Neuronal stem cell (in vitro differentiated cells): ENCODE data around the gene SCAMP2.

Experiments used
- DNase-seq: peaks from one replicate; pipeline ENCODE4 v3.0.0-alpha.2; 2013; ENCODE audit warnings: low spot score
- H2AFZ ChIP-seq: one replicate; pipeline ENCODE4 v1.6.1; 2013; ENCODE audit warnings: mild to moderate bottlenecking, low read length, inconsistent platforms
- H2AK5ac ChIP-seq: 2 replicates; pipeline ENCODE4 v1.6.1; 2013; ENCODE audit warnings: low read depth, mild to moderate bottlenecking, inconsistent platforms, low read length, moderate library complexity, mixed read lengths
- H2BK120ac ChIP-seq: 2 replicates; pipeline ENCODE4 v1.6.1; 2013; ENCODE audit warnings: low read depth, mild to moderate bottlenecking, inconsistent platforms, low read length, moderate library complexity, mixed read lengths
- H2BK12ac ChIP-seq: one replicate; pipeline ENCODE4 v1.6.1; 2013; ENCODE audit warnings: low read length, inconsistent platforms
- H2BK15ac ChIP-seq: 2 replicates; pipeline ENCODE4 v1.6.1; 2013; ENCODE audit warnings: mild to moderate bottlenecking, low read length, inconsistent platforms, mixed read lengths
- H2BK5ac ChIP-seq: one replicate; pipeline ENCODE4 v1.6.1; 2013; ENCODE audit warnings: inconsistent platforms, mild to moderate bottlenecking, low read length, moderate library complexity
- H3K14ac ChIP-seq: one replicate; pipeline ENCODE4 v1.6.1; 2013; ENCODE audit warnings: low read length, inconsistent platforms
- H3K18ac ChIP-seq: 2 replicates; pipeline ENCODE4 v1.6.1; 2013; ENCODE audit warnings: low read length, inconsistent platforms
- H3K23ac ChIP-seq: 2 replicates; pipeline ENCODE4 v1.6.1; 2013; ENCODE audit warnings: low read depth, mild to moderate bottlenecking, mixed read lengths, low read length, inconsistent platforms; ENCODE audit not compliant: poor library complexity
- H3K27ac ChIP-seq: replicated peaks from 3 replicates; pipeline ENCODE4 v1.5.1; 2013; ENCODE audit warnings: low read length, inconsistent platforms
- H3K27me3 ChIP-seq, 3 experiments: 2 replicates each; pipeline ENCODE4 v1.6.1; 2013; ENCODE audit warnings: low read length in 3 of 3, mild to moderate bottlenecking in 2 of 3, inconsistent platforms in 1 of 3, low read depth in 1 of 3, mixed read lengths in 1 of 3, moderate library complexity in 1 of 3; ENCODE audit not compliant: control insufficient read depth in 3 of 3, insufficient read depth in 3 of 3
- H3K36me3 ChIP-seq, 2 donors: replicated peaks in 1 of 2; 2 replicates each; pipeline ENCODE4 v1.6.1; 2013; ENCODE audit warnings: low read length in 2 of 2; ENCODE audit not compliant: control insufficient read depth in 2 of 2, insufficient read depth in 2 of 2
- H3K4ac ChIP-seq: 2 replicates; pipeline ENCODE4 v1.6.1; 2013; ENCODE audit warnings: inconsistent platforms, mild to moderate bottlenecking, low read length, moderate library complexity
- H3K4me1 ChIP-seq, 2 donors: 1 replicate in 1 of 2; 2 replicates in 1 of 2; pipeline ENCODE4 v1.6.1; 2013; ENCODE audit warnings: low read length in 2 of 2, low read depth in 1 of 2; ENCODE audit not compliant: control insufficient read depth in 2 of 2, insufficient read depth in 1 of 2
- H3K4me2 ChIP-seq: one replicate; pipeline ENCODE4 v1.6.1; 2013; ENCODE audit warnings: mild to moderate bottlenecking, low read length, inconsistent platforms; ENCODE audit not compliant: insufficient read depth, poor library complexity, severe bottlenecking
- H3K4me3 ChIP-seq, 2 donors: 2 replicates each; pipeline ENCODE4 v1.5.1; 2013; ENCODE audit warnings: low read length in 2 of 2, mild to moderate bottlenecking in 2 of 2, inconsistent platforms in 1 of 2, moderate library complexity in 1 of 2
- H3K79me1 ChIP-seq: one replicate; pipeline ENCODE4 v1.6.1; 2013; ENCODE audit warnings: low read depth, mild to moderate bottlenecking, inconsistent platforms, low read length, moderate library complexity
- H3K9ac ChIP-seq: one replicate; pipeline ENCODE4 v1.6.1; 2013; ENCODE audit warnings: mild to moderate bottlenecking, low read depth, low read length, inconsistent platforms; ENCODE audit not compliant: poor library complexity
- H3K9me3 ChIP-seq, 2 donors: replicated peaks in 1 of 2; 2 replicates each; pipeline versions ENCODE3 to v1.6.1; 2013; ENCODE audit warnings: low read length in 2 of 2, mild to moderate bottlenecking in 2 of 2, inconsistent platforms in 1 of 2, low read depth in 1 of 2, mixed read lengths in 1 of 2, moderate library complexity in 1 of 2; ENCODE audit not compliant: control insufficient read depth in 2 of 2, insufficient read depth in 1 of 2
- H4K8ac ChIP-seq: one replicate; pipeline ENCODE4 v1.6.1; 2013; ENCODE audit warnings: low read depth, mild to moderate bottlenecking, inconsistent platforms, low read length, moderate library complexity
- H4K91ac ChIP-seq: one replicate; pipeline ENCODE4 v1.6.1; 2013; ENCODE audit warnings: low read length, low read depth, mild to moderate bottlenecking, inconsistent platforms; ENCODE audit not compliant: poor library complexity
- WGBS, 2 donors: extraction: QIAGEN DNeasy Blood & Tissue Kit; methylation state at CpG; one replicate each; pipeline ENCODE4 v1.1.7; 2013; ENCODE audit warnings: missing lambda C conversion rate in 2 of 2, mixed read lengths in 1 of 2; ENCODE audit not compliant: insufficient read length in 2 of 2, insufficient replicate concordance in 1 of 2; ENCODE audit errors: extremely low coverage in 2 of 2; 5-methylcytosine and 5-hydroxymethylcytosine counted together

The SCAMP2 gene

GRCh38 chr15:74850393-74850792, 22.8 kb downstream of the SCAMP2 start:
- H3K4me3 ChIP-seq: no peak overlapping the region
- no peak overlapping the region for H3K4me2 ChIP-seq
- no peak overlapping the region for H3K23ac ChIP-seq
- H2BK120ac ChIP-seq: no peak overlapping the region
- H3K9me3 ChIP-seq: no peaks in the 10 kb centered on the region
- no peak overlapping the region for H3K4ac ChIP-seq
- no peak overlapping the region for H3K9ac ChIP-seq
- no peak overlapping the region for H4K8ac ChIP-seq
- peaks cover 45 to 79% of the 10 kb centered on the region in 2 donors for H3K36me3 ChIP-seq
- no peaks in the 10 kb centered on the region for H3K4me1 ChIP-seq
- no peaks in the 10 kb centered on the region for H3K79me1 ChIP-seq
- no peak overlapping the region for H2AK5ac ChIP-seq
- no peak overlapping the region for H2BK15ac ChIP-seq
- no peak overlapping the region for H3K27ac ChIP-seq
- H3K14ac ChIP-seq: no peak overlapping the region
- no peak overlapping the region for H4K91ac ChIP-seq
- no peak overlapping the region for H2AFZ ChIP-seq
- H3K27me3 ChIP-seq: no peaks in the 10 kb centered on the region
- no peak overlapping the region for H2BK12ac ChIP-seq
- no peak overlapping the region for H3K18ac ChIP-seq
- no peak for DNase-seq
- no CpG with 5 or more reads among the region's 4 CpGs for WGBS, 2 donors
- H2BK5ac ChIP-seq: no peak overlapping the region

- Histone ChIP-seq H3K9ac (no peak overlapping the region), H2BK5ac (no peak overlapping the region), H3K27ac (no peak overlapping the region), H3K4me3 (no peak overlapping the region), H3K9me3 (no peaks in the 10 kb centered on the region), H3K79me1 (no peaks in the 10 kb centered on the region), H3K18ac (no peak overlapping the region), H3K14ac (no peak overlapping the region), H3K27me3 (no peaks in the 10 kb centered on the region), H3K4me2 (no peak overlapping the region), H2AFZ (no peak overlapping the region), H3K36me3 (peaks cover 39 to 73% of the 10 kb centered on the region in 2 donors), H2BK15ac (no peak overlapping the region), H3K23ac (no peak overlapping the region), H3K4me1 (peaks cover 6 to 9% of the 10 kb centered on the region in 2 donors), H4K8ac (no peak overlapping the region), H4K91ac (no peak overlapping the region), H2BK12ac (no peak overlapping the region), H2BK120ac (no peak overlapping the region), H2AK5ac (no peak overlapping the region), H3K4ac (no peak overlapping the region)
- DNase-seq: no peak
- no CpG with 5 or more reads among the region's 3 CpGs for WGBS, 2 donors
Measured at GRCh38 chr15:74847432-74847831, 25.7 kb downstream of the SCAMP2 start.

GRCh38 chr15:74845581-74845980, 27.6 kb downstream of the SCAMP2 start:
- H3K27me3 ChIP-seq: no peaks in the 10 kb centered on the region
- no peak overlapping the region for H2BK15ac ChIP-seq
- H3K79me1 ChIP-seq: peaks cover 3% of the 10 kb centered on the region
- peaks cover 6 to 12% of the 10 kb centered on the region in 2 donors for H3K4me1 ChIP-seq
- H4K8ac ChIP-seq: no peak overlapping the region
- H2AK5ac ChIP-seq: no peak overlapping the region
- H3K9me3 ChIP-seq: no peaks in the 10 kb centered on the region
- no peak overlapping the region for H3K9ac ChIP-seq
- DNase-seq: no peak
- H3K14ac ChIP-seq: no peak overlapping the region
- H2BK12ac ChIP-seq: no peak overlapping the region
- H3K23ac ChIP-seq: no peak overlapping the region
- no peak overlapping the region for H4K91ac ChIP-seq
- WGBS, 2 donors: no CpG with 5 or more reads among the region's 4 CpGs
- no peak overlapping the region for H3K27ac ChIP-seq
- H3K4me2 ChIP-seq: no peak overlapping the region
- H3K4ac ChIP-seq: no peak overlapping the region
- no peak overlapping the region for H2BK5ac ChIP-seq
- no peak overlapping the region for H2AFZ ChIP-seq
- H3K18ac ChIP-seq: no peak overlapping the region
- H3K36me3 ChIP-seq: peaks cover 23 to 66% of the 10 kb centered on the region in 2 donors
- no peak overlapping the region for H3K4me3 ChIP-seq
- no peak overlapping the region for H2BK120ac ChIP-seq

GRCh38 chr15:74845208-74845568, 28.0 kb downstream of the SCAMP2 start:
- Histone ChIP-seq H2AFZ (no peak overlapping the region), H4K8ac (no peak overlapping the region), H3K18ac (no peak overlapping the region), H3K27me3 (no peaks in the 10 kb centered on the region), H2BK15ac (no peak overlapping the region), H3K4me3 (no peak overlapping the region), H2BK120ac (no peak overlapping the region), H3K23ac (no peak overlapping the region), H4K91ac (no peak overlapping the region), H3K79me1 (peaks cover 3% of the 10 kb centered on the region), H3K27ac (no peak overlapping the region), H2BK5ac (peak overlapping the region; percentile 71), H3K36me3 (peaks cover 21 to 66% of the 10 kb centered on the region in 2 donors), H3K4ac (no peak overlapping the region), H3K14ac (no peak overlapping the region), H3K4me2 (no peak overlapping the region), H3K4me1 (peaks cover 6 to 12% of the 10 kb centered on the region in 2 donors), H3K9ac (no peak overlapping the region), H2BK12ac (no peak overlapping the region), H2AK5ac (no peak overlapping the region), H3K9me3 (no peaks in the 10 kb centered on the region)
- no CpG with 5 or more reads among the region's 5 CpGs for WGBS, 2 donors
- no peak for DNase-seq
